H1 (cell line): Measurements from ENCODE around the gene KCNQ1. TPM values are rescaled to one million over a fixed set of nuclear protein-coding genes. Genes with fewer than 3 reads are reported as not detected.

Experiments used
- SP2 ChIP-seq: IDR thresholded peaks from 2 replicates; pipeline ENCODE4 v1.6.1; 2012; ENCODE audit warnings: mild to moderate bottlenecking, low read length, inconsistent platforms
- polyA plus RNA-seq, 7 experiments: library from polyadenylated mRNA; depleted of rRNA in 3 of 7; stranded (reverse) in 5 of 7; unstranded in 2 of 7; fragments of >200 nt in 5 of 7; fragments of 200-250 nt in 2 of 7; gene quantifications; 1 replicate in 5 of 7; 2 replicates in 1 of 7; 4 replicates in 1 of 7; pipeline versions ENCODE4 v1.2.1 to v1.2.3, GENCODE V29; 2011 to 2013; ENCODE audit warnings: missing spikeins in 2 of 7, mixed read lengths in 2 of 7
- total RNA-seq: library from RNA; stranded (reverse); fragmentation: NEBNext Ultra II Directional; extraction: Animal tissue kit (Norgen Biotek cat#: 25700); gene quantifications from 2 replicates; pipeline ENCODE4 v1.2.1, GENCODE V29; 2021
- TF ChIP-seq, protein P1 (sequence below): fragments of 300-600 bp; sonication (generic); IDR thresholded peaks from 2 replicates; pipeline ENCODE4 v1.7.1; 2012; ENCODE audit warnings: low read length, moderate library complexity, mild to moderate bottlenecking, inconsistent platforms; ENCODE audit not compliant: insufficient replicate concordance

Gene KCNQ1
- total and polyA plus RNA-seq, 2 of the 8 experiments (the other 6 are each of a cell fraction or from before 2014, with no cell fraction given): 1.9 to 2.0 TPM

DNA sequence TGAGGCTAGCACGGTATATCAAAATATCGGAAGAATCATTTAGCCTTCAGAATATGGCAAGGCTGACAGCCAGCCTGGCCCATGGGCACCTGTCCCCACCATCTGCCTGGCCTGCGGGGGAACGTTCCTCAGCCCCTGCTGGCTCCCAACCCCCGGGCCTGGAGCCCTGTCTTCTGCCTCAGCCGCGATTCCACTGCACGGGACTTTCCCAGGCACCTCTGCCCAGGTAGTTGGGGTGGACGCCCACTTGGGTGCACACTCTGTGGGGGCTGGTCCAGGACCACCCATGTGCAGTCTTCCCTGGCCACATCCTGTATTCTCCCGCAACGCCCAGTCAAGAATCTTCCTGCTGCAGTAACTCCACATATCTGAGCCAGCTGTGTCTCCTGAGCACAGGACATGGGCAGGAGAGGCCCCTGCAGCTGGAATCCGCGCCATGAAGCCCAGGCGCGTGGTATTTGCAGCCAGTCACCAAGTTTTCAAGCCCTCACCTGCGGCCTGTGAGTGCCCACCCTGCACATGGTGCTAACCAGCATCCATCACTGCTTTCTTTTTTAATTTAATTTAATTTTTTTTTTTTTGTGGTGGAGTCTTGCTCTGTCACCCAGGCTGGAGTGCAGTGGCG lies 77.9 kb downstream of the KCNQ1 start (continued):
- TF ChIP-seq, protein P1, sequence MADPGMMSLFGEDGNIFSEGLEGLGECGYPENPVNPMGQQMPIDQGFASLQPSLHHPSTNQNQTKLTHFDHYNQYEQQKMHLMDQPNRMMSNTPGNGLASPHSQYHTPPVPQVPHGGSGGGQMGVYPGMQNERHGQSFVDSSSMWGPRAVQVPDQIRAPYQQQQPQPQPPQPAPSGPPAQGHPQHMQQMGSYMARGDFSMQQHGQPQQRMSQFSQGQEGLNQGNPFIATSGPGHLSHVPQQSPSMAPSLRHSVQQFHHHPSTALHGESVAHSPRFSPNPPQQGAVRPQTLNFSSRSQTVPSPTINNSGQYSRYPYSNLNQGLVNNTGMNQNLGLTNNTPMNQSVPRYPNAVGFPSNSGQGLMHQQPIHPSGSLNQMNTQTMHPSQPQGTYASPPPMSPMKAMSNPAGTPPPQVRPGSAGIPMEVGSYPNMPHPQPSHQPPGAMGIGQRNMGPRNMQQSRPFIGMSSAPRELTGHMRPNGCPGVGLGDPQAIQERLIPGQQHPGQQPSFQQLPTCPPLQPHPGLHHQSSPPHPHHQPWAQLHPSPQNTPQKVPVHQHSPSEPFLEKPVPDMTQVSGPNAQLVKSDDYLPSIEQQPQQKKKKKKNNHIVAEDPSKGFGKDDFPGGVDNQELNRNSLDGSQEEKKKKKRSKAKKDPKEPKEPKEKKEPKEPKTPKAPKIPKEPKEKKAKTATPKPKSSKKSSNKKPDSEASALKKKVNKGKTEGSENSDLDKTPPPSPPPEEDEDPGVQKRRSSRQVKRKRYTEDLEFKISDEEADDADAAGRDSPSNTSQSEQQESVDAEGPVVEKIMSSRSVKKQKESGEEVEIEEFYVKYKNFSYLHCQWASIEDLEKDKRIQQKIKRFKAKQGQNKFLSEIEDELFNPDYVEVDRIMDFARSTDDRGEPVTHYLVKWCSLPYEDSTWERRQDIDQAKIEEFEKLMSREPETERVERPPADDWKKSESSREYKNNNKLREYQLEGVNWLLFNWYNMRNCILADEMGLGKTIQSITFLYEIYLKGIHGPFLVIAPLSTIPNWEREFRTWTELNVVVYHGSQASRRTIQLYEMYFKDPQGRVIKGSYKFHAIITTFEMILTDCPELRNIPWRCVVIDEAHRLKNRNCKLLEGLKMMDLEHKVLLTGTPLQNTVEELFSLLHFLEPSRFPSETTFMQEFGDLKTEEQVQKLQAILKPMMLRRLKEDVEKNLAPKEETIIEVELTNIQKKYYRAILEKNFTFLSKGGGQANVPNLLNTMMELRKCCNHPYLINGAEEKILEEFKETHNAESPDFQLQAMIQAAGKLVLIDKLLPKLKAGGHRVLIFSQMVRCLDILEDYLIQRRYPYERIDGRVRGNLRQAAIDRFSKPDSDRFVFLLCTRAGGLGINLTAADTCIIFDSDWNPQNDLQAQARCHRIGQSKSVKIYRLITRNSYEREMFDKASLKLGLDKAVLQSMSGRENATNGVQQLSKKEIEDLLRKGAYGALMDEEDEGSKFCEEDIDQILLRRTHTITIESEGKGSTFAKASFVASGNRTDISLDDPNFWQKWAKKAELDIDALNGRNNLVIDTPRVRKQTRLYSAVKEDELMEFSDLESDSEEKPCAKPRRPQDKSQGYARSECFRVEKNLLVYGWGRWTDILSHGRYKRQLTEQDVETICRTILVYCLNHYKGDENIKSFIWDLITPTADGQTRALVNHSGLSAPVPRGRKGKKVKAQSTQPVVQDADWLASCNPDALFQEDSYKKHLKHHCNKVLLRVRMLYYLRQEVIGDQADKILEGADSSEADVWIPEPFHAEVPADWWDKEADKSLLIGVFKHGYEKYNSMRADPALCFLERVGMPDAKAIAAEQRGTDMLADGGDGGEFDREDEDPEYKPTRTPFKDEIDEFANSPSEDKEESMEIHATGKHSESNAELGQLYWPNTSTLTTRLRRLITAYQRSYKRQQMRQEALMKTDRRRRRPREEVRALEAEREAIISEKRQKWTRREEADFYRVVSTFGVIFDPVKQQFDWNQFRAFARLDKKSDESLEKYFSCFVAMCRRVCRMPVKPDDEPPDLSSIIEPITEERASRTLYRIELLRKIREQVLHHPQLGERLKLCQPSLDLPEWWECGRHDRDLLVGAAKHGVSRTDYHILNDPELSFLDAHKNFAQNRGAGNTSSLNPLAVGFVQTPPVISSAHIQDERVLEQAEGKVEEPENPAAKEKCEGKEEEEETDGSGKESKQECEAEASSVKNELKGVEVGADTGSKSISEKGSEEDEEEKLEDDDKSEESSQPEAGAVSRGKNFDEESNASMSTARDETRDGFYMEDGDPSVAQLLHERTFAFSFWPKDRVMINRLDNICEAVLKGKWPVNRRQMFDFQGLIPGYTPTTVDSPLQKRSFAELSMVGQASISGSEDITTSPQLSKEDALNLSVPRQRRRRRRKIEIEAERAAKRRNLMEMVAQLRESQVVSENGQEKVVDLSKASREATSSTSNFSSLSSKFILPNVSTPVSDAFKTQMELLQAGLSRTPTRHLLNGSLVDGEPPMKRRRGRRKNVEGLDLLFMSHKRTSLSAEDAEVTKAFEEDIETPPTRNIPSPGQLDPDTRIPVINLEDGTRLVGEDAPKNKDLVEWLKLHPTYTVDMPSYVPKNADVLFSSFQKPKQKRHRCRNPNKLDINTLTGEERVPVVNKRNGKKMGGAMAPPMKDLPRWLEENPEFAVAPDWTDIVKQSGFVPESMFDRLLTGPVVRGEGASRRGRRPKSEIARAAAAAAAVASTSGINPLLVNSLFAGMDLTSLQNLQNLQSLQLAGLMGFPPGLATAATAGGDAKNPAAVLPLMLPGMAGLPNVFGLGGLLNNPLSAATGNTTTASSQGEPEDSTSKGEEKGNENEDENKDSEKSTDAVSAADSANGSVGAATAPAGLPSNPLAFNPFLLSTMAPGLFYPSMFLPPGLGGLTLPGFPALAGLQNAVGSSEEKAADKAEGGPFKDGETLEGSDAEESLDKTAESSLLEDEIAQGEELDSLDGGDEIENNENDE: no peak
- no peak for TF ChIP-seq SP2
